GM12891 (cell line): Measurements from ENCODE around the gene FBRSL1.

ENCODE experiments used
- POLR2A ChIP-seq: IDR thresholded peaks from 2 replicates; pipeline ENCODE4 v1.6.1; 2011; ENCODE audit warnings: low read depth, low read length, control low read depth
- POLR2AphosphoS5 ChIP-seq: IDR thresholded peaks from 2 replicates; pipeline ENCODE4 v1.6.1; 2011; ENCODE audit warnings: low read depth, low read length, control low read depth

GRCh38 chr12:132474237-132474741 lies 15.7 kb upstream of the FBRSL1 start:
- no peak for TF ChIP-seq POLR2A
- no peak for TF ChIP-seq POLR2AphosphoS5
